ENCODE results near the gene HMGXB3. TPM values are rescaled to one million over a fixed set of nuclear protein-coding genes. Genes with fewer than 3 reads are reported as not detected.

The HMGXB3 gene
- total RNA-seq, 4 donors from 2014 or later, result 35.5 to 70.2 (median 41.1) TPM

DNA sequence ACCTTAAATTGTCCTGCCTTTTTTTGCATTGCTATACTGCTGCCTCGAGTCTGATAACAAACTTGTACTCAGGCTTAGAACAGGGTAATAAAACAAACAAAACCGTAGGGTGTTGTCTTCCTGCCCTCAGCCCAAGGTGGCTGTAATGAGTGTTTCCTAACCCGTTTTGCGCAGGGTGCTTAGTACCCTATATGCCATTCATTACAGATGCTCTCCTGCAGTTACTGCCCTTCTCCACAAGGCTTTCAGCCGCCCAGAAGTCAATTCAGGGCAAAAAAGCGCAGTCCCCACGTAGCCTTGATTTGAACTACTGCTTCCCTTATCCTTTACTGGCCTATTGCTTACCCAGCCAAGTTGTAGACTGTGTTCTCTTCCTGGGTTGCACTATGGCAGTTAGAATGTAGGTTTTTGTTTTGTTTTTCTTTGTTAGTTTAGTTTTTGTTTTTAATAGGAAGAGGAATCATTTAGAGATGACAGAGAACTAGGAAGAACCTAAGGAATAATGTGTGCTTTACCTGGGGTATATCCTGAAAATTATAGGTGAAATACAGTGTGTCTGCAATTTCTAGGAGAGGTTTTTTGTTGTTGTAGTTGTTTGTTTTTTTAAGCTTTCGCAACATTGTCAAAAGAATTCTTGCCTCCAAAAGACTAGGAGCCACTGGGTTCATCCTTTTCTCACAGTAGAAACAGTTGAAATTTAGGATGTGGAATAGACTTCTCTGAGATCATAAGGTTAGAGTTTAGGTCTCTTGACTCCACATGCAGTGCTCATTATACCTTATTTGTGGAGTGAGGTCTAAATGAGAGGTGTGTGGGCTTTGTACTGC is 1.3 kb downstream of the HMGXB3 start:
- Histone ChIP-seq H3K27ac (peak overlapping the region in 2 of 3 donors; percentile 88 to 95), H3K36me3 (peaks cover 2 to 6% of the 10 kb centered on the region in 2 donors), H3K4me1 (peaks cover 21 to 25% of the 10 kb centered on the region in 2 donors), H3K9me3 (no peaks in the 10 kb centered on the region), H3K27me3 (no peaks in the 10 kb centered on the region), H3K4me3 (replicated peaks in 1 of 3) (peak overlapping the region; percentile 68 to 97 (median 90))
- intact Hi-C loops (cut with DNase I), result no loop called here
- DNase-seq, result peak; percentile 21 to 26
- TF ChIP-seq, protein P1, sequence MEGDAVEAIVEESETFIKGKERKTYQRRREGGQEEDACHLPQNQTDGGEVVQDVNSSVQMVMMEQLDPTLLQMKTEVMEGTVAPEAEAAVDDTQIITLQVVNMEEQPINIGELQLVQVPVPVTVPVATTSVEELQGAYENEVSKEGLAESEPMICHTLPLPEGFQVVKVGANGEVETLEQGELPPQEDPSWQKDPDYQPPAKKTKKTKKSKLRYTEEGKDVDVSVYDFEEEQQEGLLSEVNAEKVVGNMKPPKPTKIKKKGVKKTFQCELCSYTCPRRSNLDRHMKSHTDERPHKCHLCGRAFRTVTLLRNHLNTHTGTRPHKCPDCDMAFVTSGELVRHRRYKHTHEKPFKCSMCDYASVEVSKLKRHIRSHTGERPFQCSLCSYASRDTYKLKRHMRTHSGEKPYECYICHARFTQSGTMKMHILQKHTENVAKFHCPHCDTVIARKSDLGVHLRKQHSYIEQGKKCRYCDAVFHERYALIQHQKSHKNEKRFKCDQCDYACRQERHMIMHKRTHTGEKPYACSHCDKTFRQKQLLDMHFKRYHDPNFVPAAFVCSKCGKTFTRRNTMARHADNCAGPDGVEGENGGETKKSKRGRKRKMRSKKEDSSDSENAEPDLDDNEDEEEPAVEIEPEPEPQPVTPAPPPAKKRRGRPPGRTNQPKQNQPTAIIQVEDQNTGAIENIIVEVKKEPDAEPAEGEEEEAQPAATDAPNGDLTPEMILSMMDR (IDR thresholded peaks at IDR 0.05), result peak in 5 of 6 experiments; percentile 32 to 63 (median 41)
- TF ChIP-seq POLR2A (IDR thresholded peaks at IDR 0.05), result no peak
- 13 to 21% methylated on average over 8 of the region's 8 CpGs for WGBS, 2 donors

GRCh38 chr5:150006318-150006717 is 5.8 kb downstream of the HMGXB3 start:
- TF ChIP-seq, protein P1 (IDR thresholded peaks at IDR 0.05), result no peak

DNA sequence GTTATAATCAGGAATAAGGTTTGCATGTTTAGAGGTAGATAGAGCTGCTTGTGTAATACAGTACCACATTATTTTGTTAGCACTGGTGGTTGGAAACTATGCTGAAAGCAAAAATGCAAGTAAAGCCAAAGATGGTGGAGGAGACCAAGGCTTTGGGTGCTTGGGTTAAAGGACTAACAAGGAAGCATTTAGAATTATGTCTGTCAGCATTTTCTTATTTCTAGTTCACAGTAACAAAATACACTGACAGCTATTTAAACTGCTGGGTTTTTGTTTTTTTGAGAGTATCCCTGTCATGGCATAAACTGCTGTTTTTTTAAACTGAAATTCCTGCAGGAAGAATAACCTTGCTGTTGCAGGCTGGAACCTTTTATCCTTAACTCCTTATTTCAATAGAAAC is 6.5 kb downstream of the HMGXB3 start:
- TF ChIP-seq POLR2A (IDR thresholded peaks at IDR 0.05), result no peak
- TF ChIP-seq, protein P1 (IDR thresholded peaks at IDR 0.05), result no peak
- no peak for DNase-seq
- peaks cover 11 to 12% of the 10 kb centered on the region in 2 donors for H3K4me1 ChIP-seq
- H3K27ac ChIP-seq, result no peak overlapping the region
- H3K4me3 ChIP-seq (replicated peaks in 1 of 3), result no peak overlapping the region
- intact Hi-C loops (cut with DNase I), result no loop called here
- no peaks in the 10 kb centered on the region for H3K9me3 ChIP-seq
- no peaks in the 10 kb centered on the region for H3K27me3 ChIP-seq
- peaks cover 23 to 28% of the 10 kb centered on the region in 2 donors for H3K36me3 ChIP-seq

More at GRCh38 chr5:150006318-150006717, 5.8 kb downstream of the HMGXB3 start:
- H3K4me1 ChIP-seq, result peaks cover 13 to 18% of the 10 kb centered on the region in 2 donors
- H3K9me3 ChIP-seq, result no peaks in the 10 kb centered on the region
- peaks cover 22% of the 10 kb centered on the region in 2 donors for H3K36me3 ChIP-seq
- H3K4me3 ChIP-seq (replicated peaks in 1 of 3), result no peak overlapping the region
- intact Hi-C loops (cut with DNase I), result no loop called here
- H3K27me3 ChIP-seq, result no peaks in the 10 kb centered on the region
- no peak for DNase-seq
- H3K27ac ChIP-seq, result no peak overlapping the region
- 91% methylated on average over 4 of the region's 4 CpGs for WGBS, 2 donors

DNA sequence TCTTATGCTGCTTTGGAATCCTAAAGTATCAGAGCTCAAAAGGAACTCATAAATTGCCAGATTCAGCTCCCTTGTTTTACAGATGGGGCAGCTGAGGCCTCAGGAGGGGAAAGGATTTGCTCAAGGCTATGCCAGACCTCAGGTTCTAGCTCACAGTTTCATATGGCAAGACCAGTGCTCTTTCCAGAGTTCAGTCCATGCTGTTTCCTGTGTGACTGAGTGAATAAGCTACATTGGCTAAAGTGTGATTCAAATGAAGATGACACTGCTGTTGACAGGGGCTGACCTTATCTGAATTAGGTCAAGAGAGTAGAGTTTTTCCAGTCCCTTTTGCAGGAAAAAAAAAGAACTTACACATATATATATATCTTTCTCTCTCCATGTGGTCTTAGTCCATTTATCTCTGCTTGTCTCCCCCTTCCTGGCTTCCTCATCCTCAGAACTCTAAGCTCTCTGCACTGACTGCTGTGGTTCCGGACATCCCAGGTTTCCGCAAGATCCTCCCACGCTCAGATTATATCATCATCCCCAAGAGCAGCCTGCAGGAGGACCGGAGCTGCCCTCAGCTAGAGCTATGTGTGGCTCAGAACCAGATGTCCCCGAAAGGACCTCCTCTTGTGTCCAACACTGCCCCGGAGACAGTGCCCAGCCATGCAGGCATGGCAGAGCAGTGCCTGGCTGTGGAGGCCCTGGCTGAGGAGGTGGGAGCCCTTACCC is 9.3 kb downstream of the HMGXB3 start:
- 83 to 96% methylated on average over 6 of the region's 6 CpGs for WGBS, 2 donors
- H3K9me3 ChIP-seq, result no peaks in the 10 kb centered on the region
- no peaks in the 10 kb centered on the region for H3K27me3 ChIP-seq
- intact Hi-C loops (cut with DNase I), result no loop called here
- no peak for DNase-seq
- no peak for TF ChIP-seq POLR2A (IDR thresholded peaks at IDR 0.05)
- TF ChIP-seq, protein P1 (IDR thresholded peaks at IDR 0.05), result no peak
- no peaks in the 10 kb centered on the region for H3K4me1 ChIP-seq
- no peak overlapping the region for H3K27ac ChIP-seq
- no peak overlapping the region for H3K4me3 ChIP-seq (replicated peaks in 1 of 3)
- peaks cover 39 to 52% of the 10 kb centered on the region in 2 donors for H3K36me3 ChIP-seq

DNA sequence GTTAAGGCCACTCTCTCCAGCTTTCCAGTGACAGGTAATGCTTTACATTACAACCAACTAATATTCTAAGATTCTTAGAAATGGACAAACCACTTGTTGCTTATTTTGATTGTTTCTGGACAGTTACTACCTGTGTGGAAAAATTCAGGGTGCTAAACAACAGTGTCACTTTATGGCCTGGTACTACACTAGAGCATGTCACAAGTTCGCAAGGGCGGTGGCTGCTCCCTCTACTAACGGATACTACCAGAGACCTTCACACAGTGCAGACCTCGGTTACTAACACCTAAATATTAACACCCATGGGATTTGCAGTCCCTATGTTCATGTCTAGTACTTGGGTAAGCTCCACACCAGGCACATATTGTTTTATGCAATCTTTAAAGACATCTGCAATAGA is 13.4 kb downstream of the HMGXB3 start:
- intact Hi-C loops (cut with DNase I), result no loop called here
- no peak overlapping the region for H3K27ac ChIP-seq
- no peaks in the 10 kb centered on the region for H3K4me1 ChIP-seq
- no peaks in the 10 kb centered on the region for H3K9me3 ChIP-seq
- DNase-seq, result no peak
- H3K27me3 ChIP-seq, result no peaks in the 10 kb centered on the region
- WGBS, 2 donors, result 94 to 100% methylated on average over 4 of the region's 4 CpGs
- H3K36me3 ChIP-seq, result peaks cover 52 to 54% of the 10 kb centered on the region in 2 donors
- TF ChIP-seq POLR2A (IDR thresholded peaks at IDR 0.05), result no peak
- TF ChIP-seq, protein P1 (IDR thresholded peaks at IDR 0.05), result no peak
- H3K4me3 ChIP-seq (replicated peaks in 1 of 3), result no peak overlapping the region

Data from thyroid gland (tissue), 4 donors.